CD14-positive monocyte (primary cell): ENCODE data around the gene ESRRB. TPM values are rescaled to one million over a fixed set of nuclear protein-coding genes. Genes with fewer than 3 reads are reported as not detected.

Experiments
- DNase-seq, 3 donors: peaks; one replicate each; pipeline ENCODE4 v3.0.0-alpha.2; 2011 to 2022
- H2AFZ ChIP-seq: 2 replicates; pipeline ENCODE4 v1.6.0; 2012; ENCODE audit warnings: mild to moderate bottlenecking, low read depth, low read length, inconsistent platforms; ENCODE audit not compliant: insufficient read depth, poor library complexity, severe bottlenecking
- H3K27ac ChIP-seq, 2 donors: 1 replicate in 1 of 2; 2 replicates in 1 of 2; pipeline ENCODE4 v1.5.1; 2012 to 2013; ENCODE audit warnings: low read length in 2 of 2, control low read depth in 1 of 2, inconsistent platforms in 1 of 2, low read depth in 1 of 2, mild to moderate bottlenecking in 1 of 2
- H3K27me3 ChIP-seq, 2 donors: one replicate each; pipeline versions ENCODE4 v1.6.0 to v1.6.1; 2011 to 2013; ENCODE audit warnings: low read length in 2 of 2; ENCODE audit not compliant: control insufficient read depth in 2 of 2, insufficient read depth in 2 of 2
- H3K36me3 ChIP-seq, 2 donors: replicated peaks in 1 of 2; 1 replicate in 1 of 2; 2 replicates in 1 of 2; pipeline versions ENCODE4 v1.5.1 to v1.6.1; 2012 to 2013; ENCODE audit warnings: low read length in 2 of 2, control low read depth in 1 of 2, inconsistent platforms in 1 of 2, mild to moderate bottlenecking in 1 of 2; ENCODE audit not compliant: insufficient read depth in 2 of 2, control insufficient read depth in 1 of 2
- H3K4me1 ChIP-seq, 2 donors: 1 replicate in 1 of 2; 2 replicates in 1 of 2; pipeline versions ENCODE4 v1.5.1 to v1.6.1; 2012 to 2013; ENCODE audit warnings: low read length in 2 of 2, control low read depth in 1 of 2, inconsistent platforms in 1 of 2, mild to moderate bottlenecking in 1 of 2, moderate library complexity in 1 of 2; ENCODE audit not compliant: insufficient read depth in 2 of 2, control insufficient read depth in 1 of 2
- H3K4me2 ChIP-seq: replicated peaks from 2 replicates; pipeline ENCODE3; 2012; ENCODE audit warnings: low read length, moderate library complexity, mild to moderate bottlenecking; ENCODE audit not compliant: poor library complexity, severe bottlenecking; ENCODE audit errors: extremely low read depth
- H3K4me3 ChIP-seq, 3 experiments: fragments of 200-600 bp in 1 of 3; sonication (generic) in 1 of 3; replicated peaks in 1 of 3; 1 replicate in 2 of 3; 2 replicates in 1 of 3; pipeline ENCODE4 v1.5.1; 2011 to 2013; ENCODE audit warnings: low read length in 3 of 3, mild to moderate bottlenecking in 3 of 3, control low read depth in 2 of 3, low read depth in 2 of 3, inconsistent platforms in 1 of 3, moderate library complexity in 1 of 3
- H3K79me2 ChIP-seq: 2 replicates; pipeline ENCODE4 v1.6.0; 2012; ENCODE audit warnings: mild to moderate bottlenecking, control low read depth, inconsistent platforms, low read length, moderate library complexity; ENCODE audit not compliant: insufficient read depth
- H3K9ac ChIP-seq: 2 replicates; pipeline ENCODE4 v1.6.0; 2017; ENCODE audit warnings: low read length, mild to moderate bottlenecking; ENCODE audit not compliant: insufficient read depth, poor library complexity, severe bottlenecking
- H3K9me3 ChIP-seq, 2 donors: replicated peaks in 1 of 2; 1 replicate in 1 of 2; 2 replicates in 1 of 2; pipeline versions ENCODE4 v1.5.1 to v1.6.1; 2012 to 2013; ENCODE audit warnings: low read length in 2 of 2, control low read depth in 1 of 2; ENCODE audit not compliant: control insufficient read depth in 1 of 2, insufficient read depth in 1 of 2
- H4K20me1 ChIP-seq: 2 replicates; pipeline ENCODE4 v1.6.0; 2012; ENCODE audit warnings: mild to moderate bottlenecking, low read length, control low read depth, moderate library complexity; ENCODE audit not compliant: insufficient read depth
- H3K27ac Mint-ChIP-seq, 7 donors: one replicate each; pipeline ENCODE4 v1.8.0; 2020; ENCODE audit warnings: mild to moderate bottlenecking in 7 of 7, mixed read lengths in 7 of 7, moderate library complexity in 6 of 7, inconsistent platforms in 2 of 7
- H3K27me3 Mint-ChIP-seq, 3 donors: one replicate each; pipeline ENCODE4 v1.8.0; 2021 to 2022; ENCODE audit warnings: low read depth in 3 of 3, mild to moderate bottlenecking in 3 of 3, mixed read lengths in 3 of 3, moderate library complexity in 3 of 3, inconsistent platforms in 1 of 3
- H3K36me3 Mint-ChIP-seq, 2 donors: one replicate each; pipeline ENCODE4 v1.8.0; 2020; ENCODE audit warnings: mixed read lengths in 2 of 2, inconsistent platforms in 1 of 2, mild to moderate bottlenecking in 1 of 2
- H3K4me1 Mint-ChIP-seq: one replicate; pipeline ENCODE4 v1.8.0; 2020; ENCODE audit warnings: mild to moderate bottlenecking, mixed read lengths
- H3K4me3 Mint-ChIP-seq, 2 donors: one replicate each; pipeline ENCODE4 v1.8.0; 2020; ENCODE audit warnings: mild to moderate bottlenecking in 2 of 2, mixed read lengths in 2 of 2, moderate library complexity in 1 of 2
- H3K9me3 Mint-ChIP-seq, 7 donors: one replicate each; pipeline ENCODE4 v1.8.0; 2020 to 2022; ENCODE audit warnings: mixed read lengths in 7 of 7, mild to moderate bottlenecking in 6 of 7, moderate library complexity in 6 of 7, inconsistent platforms in 2 of 7
- WGBS: methylation state at CpG from one replicate; pipeline ENCODE4 v1.1.5; 2013; ENCODE audit warnings: missing lambda C conversion rate; ENCODE audit not compliant: insufficient coverage; 5-methylcytosine and 5-hydroxymethylcytosine counted together
- intact Hi-C, 2 donors: fragments of 100-400 bp; cut with micrococcal nuclease; formaldehyde crosslinking; loops; one replicate each; pipeline versions ENCODE4 v1.15.0 to v1.15.1; 2023
- polyA plus RNA-seq, 3 donors: library from polyadenylated mRNA; depleted of rRNA in 1 of 3; unstranded in 2 of 3; stranded (reverse) in 1 of 3; fragments of 300-500 nt in 2 of 3; fragments of >200 nt in 1 of 3; fragmentation: Illumina TruSeq in 2 of 3; gene quantifications; 1 replicate in 2 of 3; 2 replicates in 1 of 3; pipeline ENCODE4 v1.2.3, GENCODE V29; 2012 to 2021
- TF ChIP-seq, protein P1 (sequence below): fragments of 200-600 bp; IDR thresholded peaks from one replicate; pipeline ENCODE4 v1.8.0; 2022; ENCODE audit warnings: antibody characterized with exemption, mild to moderate bottlenecking

ESRRB gene
- polyA plus RNA-seq, 3 donors, result 0.03 TPM; not detected in 2

DNA sequence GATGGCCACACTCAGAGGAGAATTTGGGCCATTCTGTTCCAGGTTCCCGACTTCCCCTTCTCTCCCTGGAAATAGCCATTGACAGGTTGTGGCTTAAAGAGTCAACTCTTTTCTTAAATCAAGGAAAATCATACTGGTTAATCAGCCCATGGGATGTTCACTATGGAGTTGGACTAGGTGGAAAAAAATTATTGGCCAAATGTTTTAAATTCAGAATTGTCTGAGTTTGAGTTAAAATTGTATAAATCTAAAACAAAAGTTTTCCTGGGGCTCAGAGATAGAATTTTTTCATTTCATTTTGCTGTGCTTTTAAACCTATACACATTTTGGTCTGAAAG is 6.5 kb downstream of the ESRRB start:
- no peaks in the 10 kb centered on the region for H4K20me1 ChIP-seq
- H3K9me3 ChIP-seq, result peaks cover 0 to 14% of the 10 kb centered on the region in 2 donors
- H3K4me3 ChIP-seq, result no peak overlapping the region
- H3K27me3 Mint-ChIP-seq, result peaks cover 63 to 86% (median 76%) of the 10 kb centered on the region in 3 donors
- H3K27ac Mint-ChIP-seq, result no peak overlapping the region
- DNase-seq, result no peak
- peaks cover 50 to 75% of the 10 kb centered on the region in 2 donors for H3K27me3 ChIP-seq
- H3K4me2 ChIP-seq, result no peak overlapping the region
- no peaks in the 10 kb centered on the region for H3K36me3 Mint-ChIP-seq
- no peaks in the 10 kb centered on the region for H3K36me3 ChIP-seq
- H3K9me3 Mint-ChIP-seq, result peaks cover 0 to 2% (median 0%) of the 10 kb centered on the region in 7 donors
- H3K27ac ChIP-seq, result no peak overlapping the region
- H3K9ac ChIP-seq, result no peak overlapping the region
- TF ChIP-seq, protein P1, sequence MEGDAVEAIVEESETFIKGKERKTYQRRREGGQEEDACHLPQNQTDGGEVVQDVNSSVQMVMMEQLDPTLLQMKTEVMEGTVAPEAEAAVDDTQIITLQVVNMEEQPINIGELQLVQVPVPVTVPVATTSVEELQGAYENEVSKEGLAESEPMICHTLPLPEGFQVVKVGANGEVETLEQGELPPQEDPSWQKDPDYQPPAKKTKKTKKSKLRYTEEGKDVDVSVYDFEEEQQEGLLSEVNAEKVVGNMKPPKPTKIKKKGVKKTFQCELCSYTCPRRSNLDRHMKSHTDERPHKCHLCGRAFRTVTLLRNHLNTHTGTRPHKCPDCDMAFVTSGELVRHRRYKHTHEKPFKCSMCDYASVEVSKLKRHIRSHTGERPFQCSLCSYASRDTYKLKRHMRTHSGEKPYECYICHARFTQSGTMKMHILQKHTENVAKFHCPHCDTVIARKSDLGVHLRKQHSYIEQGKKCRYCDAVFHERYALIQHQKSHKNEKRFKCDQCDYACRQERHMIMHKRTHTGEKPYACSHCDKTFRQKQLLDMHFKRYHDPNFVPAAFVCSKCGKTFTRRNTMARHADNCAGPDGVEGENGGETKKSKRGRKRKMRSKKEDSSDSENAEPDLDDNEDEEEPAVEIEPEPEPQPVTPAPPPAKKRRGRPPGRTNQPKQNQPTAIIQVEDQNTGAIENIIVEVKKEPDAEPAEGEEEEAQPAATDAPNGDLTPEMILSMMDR, result no peak
- no peaks in the 10 kb centered on the region for H3K79me2 ChIP-seq
- H3K4me3 Mint-ChIP-seq, result peak overlapping the region in 1 of 2 donors; percentile 40
- intact Hi-C loops, result loop anchor here (10.0 kb wide), 1 partner anchor 328 kb away; no protein-coding TSS in a partner anchor
- H3K4me1 Mint-ChIP-seq, result peaks cover 2% of the 10 kb centered on the region
- H2AFZ ChIP-seq, result no peak overlapping the region
- WGBS, result no CpG with 5 or more reads among the region's 1 CpG
- no peaks in the 10 kb centered on the region for H3K4me1 ChIP-seq

DNA sequence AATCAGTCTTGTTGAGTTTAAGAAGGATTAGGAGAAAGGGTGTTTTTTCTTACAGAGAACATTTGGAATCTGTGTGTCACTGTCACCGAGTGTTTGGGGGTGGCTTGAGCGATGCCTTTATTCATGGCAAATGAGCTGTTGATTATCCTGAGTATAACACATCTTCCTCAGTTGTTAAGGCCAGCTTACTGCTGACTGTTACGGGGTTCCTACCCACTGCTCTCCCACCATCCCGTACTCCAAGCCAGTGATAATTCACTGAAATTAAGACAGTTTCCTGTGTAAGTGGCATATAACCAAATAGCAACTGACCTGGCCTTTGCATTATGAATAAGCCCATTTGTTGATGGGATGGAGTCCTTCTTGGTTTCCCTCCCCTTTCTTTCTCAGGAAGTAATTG is 9.5 kb downstream of the ESRRB start:
- H3K4me2 ChIP-seq, result no peak overlapping the region
- no peaks in the 10 kb centered on the region for H3K4me1 ChIP-seq
- peaks cover 44 to 65% (median 62%) of the 10 kb centered on the region in 3 donors for H3K27me3 Mint-ChIP-seq
- peaks cover 0 to 5% of the 10 kb centered on the region in 2 donors for H3K9me3 ChIP-seq
- no peak overlapping the region for H3K27ac ChIP-seq
- 60% methylated on average over 2 of the region's 4 CpGs for WGBS
- H3K27me3 ChIP-seq, result peaks cover 29 to 45% of the 10 kb centered on the region in 2 donors
- TF ChIP-seq, protein P1, result no peak
- no peaks in the 10 kb centered on the region for H3K4me1 Mint-ChIP-seq
- H2AFZ ChIP-seq, result no peak overlapping the region
- no peaks in the 10 kb centered on the region for H3K79me2 ChIP-seq
- no peak overlapping the region for H3K4me3 ChIP-seq
- H3K27ac Mint-ChIP-seq, result no peak overlapping the region
- intact Hi-C loops, result loop anchor here (10.0 kb wide), 1 partner anchor 331 kb away; no protein-coding TSS in a partner anchor
- no peak overlapping the region for H3K9ac ChIP-seq
- no peaks in the 10 kb centered on the region for H3K9me3 Mint-ChIP-seq
- no peak overlapping the region for H3K4me3 Mint-ChIP-seq
- no peaks in the 10 kb centered on the region for H3K36me3 Mint-ChIP-seq
- H3K36me3 ChIP-seq, result no peaks in the 10 kb centered on the region
- no peak for DNase-seq
- H4K20me1 ChIP-seq, result no peaks in the 10 kb centered on the region
